GM12864 (cell line): ENCODE measurements around the gene MED15.

Experiments
- DNase-seq: peaks from one replicate; pipeline ENCODE4 v3.0.0-alpha.2; 2011; ENCODE audit warnings: low read depth
- H3K4me3 ChIP-seq: 2 replicates; pipeline ENCODE4 v1.5.1; 2011; ENCODE audit warnings: mild to moderate bottlenecking, low read depth, low read length, control low read depth
- TF ChIP-seq, protein P1 (sequence below): IDR thresholded peaks from 2 replicates; pipeline ENCODE4 v1.5.1; 2011; ENCODE audit warnings: low read depth, mild to moderate bottlenecking, moderate library complexity, low read length, control low read depth, inconsistent platforms; ENCODE audit errors: missing control alignments

Gene MED15

DNA sequence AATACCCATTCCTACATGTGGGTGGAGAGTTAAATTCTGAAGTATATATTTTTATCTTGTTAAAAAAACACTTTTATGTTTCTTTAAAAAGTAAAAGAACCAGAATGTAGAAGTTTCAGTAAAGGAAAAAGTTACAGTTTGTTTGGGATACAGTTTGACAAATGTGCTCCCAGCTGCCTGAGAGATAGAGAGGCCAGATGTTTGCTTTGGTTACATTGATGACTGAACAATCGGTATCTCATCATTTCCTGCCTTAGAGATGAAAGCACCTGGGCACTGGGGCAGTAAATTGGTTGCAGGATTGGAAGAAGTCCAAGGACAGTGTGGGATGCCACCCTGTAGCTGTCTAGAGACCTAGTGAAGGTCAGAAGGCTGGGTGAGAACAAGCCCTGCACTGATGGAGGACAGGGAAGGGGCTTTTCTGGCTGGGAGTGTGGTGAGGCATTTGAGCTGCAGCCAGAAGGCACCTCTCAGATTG is 16.6 kb downstream of the MED15 start:
- no peak for DNase-seq
- TF ChIP-seq, protein P1, sequence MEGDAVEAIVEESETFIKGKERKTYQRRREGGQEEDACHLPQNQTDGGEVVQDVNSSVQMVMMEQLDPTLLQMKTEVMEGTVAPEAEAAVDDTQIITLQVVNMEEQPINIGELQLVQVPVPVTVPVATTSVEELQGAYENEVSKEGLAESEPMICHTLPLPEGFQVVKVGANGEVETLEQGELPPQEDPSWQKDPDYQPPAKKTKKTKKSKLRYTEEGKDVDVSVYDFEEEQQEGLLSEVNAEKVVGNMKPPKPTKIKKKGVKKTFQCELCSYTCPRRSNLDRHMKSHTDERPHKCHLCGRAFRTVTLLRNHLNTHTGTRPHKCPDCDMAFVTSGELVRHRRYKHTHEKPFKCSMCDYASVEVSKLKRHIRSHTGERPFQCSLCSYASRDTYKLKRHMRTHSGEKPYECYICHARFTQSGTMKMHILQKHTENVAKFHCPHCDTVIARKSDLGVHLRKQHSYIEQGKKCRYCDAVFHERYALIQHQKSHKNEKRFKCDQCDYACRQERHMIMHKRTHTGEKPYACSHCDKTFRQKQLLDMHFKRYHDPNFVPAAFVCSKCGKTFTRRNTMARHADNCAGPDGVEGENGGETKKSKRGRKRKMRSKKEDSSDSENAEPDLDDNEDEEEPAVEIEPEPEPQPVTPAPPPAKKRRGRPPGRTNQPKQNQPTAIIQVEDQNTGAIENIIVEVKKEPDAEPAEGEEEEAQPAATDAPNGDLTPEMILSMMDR, result no peak
- no peak overlapping the region for H3K4me3 ChIP-seq

- H3K4me3 ChIP-seq, result no peak overlapping the region
- DNase-seq, result no peak
- TF ChIP-seq, protein P1, result no peak
Measured at GRCh38 chr22:20525048-20525447, 17.6 kb downstream of the MED15 start.

- DNase-seq, result no peak
Measured at GRCh38 chr22:20526305-20526627, 18.9 kb downstream of the MED15 start.

GRCh38 chr22:20526628-20527355 is 19.4 kb downstream of the MED15 start:
- no peak overlapping the region for H3K4me3 ChIP-seq

More at GRCh38 chr22:20526305-20526627, 18.9 kb downstream of the MED15 start:
- TF ChIP-seq, protein P1, result no peak
- H3K4me3 ChIP-seq, result no peak overlapping the region

DNA sequence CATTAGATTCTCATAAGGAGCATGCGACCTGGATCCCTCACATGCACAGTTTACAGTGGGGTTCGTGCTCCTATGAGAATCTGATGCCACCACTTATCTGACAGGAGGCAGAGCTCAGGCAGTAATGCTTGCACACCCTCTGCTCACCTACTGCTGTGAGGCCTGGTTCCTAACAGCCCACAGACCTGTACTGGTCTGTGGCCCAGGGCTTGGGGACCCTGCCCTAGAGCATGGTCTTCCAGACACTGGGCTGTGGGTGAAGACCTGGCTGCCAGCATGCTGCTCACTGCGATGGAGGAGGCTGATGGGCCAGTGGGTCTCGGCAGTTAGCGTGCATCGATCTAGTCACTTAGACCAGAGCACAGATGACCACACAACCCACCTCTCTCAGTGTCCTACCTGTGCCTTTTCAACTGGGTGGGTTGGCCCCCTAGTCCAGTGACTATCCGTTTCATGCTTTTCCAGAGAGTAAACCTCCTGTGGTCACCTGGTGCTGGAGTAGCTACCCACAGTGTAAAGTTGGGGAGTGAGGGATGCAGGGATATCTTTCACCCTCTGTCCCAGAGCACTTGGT is 21.1 kb downstream of the MED15 start:
- H3K4me3 ChIP-seq, result no peak overlapping the region
- TF ChIP-seq, protein P1, result no peak
- DNase-seq, result no peak

More at GRCh38 chr22:20526628-20527355, 19.4 kb downstream of the MED15 start:
- TF ChIP-seq, protein P1, result no peak
- no peak for DNase-seq

- TF ChIP-seq, protein P1, result no peak
- no peak for DNase-seq
- H3K4me3 ChIP-seq, result no peak overlapping the region
Measured at GRCh38 chr22:20530368-20531153, 23.2 kb downstream of the MED15 start.
